Stomach (tissue), 4 donors: ENCODE data around the gene PGC.

Experiments
- CTCF ChIP-seq, 7 experiments: fragments of 450-650 bp in 4 of 7; fragments of 200-600 bp in 3 of 7; sonication (generic) in 3 of 7; IDR thresholded peaks; one replicate each; pipeline ENCODE4 v1.5.1; 2016 to 2019; ENCODE audit warnings: antibody characterized with exemption in 7 of 7, control low read depth in 2 of 7, mild to moderate bottlenecking in 1 of 7
- POLR2AphosphoS5 ChIP-seq, 3 donors: sonication (generic); formaldehyde crosslinking; IDR thresholded peaks; one replicate each; pipeline ENCODE4 v1.6.1; 2016; ENCODE audit warnings: antibody characterized with exemption in 3 of 3

GRCh38 chr6:41722969-41723529 lies 24.1 kb downstream of the PGC start:
- TF ChIP-seq CTCF (IDR thresholded peaks at IDR 0.05) (no peak), POLR2AphosphoS5 (IDR thresholded peaks at IDR 0.05) (no peak)
